WTC11 (cell line): Measurements from ENCODE around the gene GID8. TPM values are rescaled to one million over a fixed set of nuclear protein-coding genes. Genes with fewer than 3 reads are reported as not detected.
A peak's percentile ranks its signal among the peaks of the same experiment; 100 is the strongest.

Experiments used
- ATAC-seq: fragments of 200-7000 bp; cut with Tn5 transposase; 2 replicates; pipeline ENCODE4 v1.10.0; 2021; ENCODE audit warnings: mild to moderate bottlenecking, moderate library complexity
- CTCF ChIA-PET: fragments of 300-600 bp; sonication (Branson Sonifier 250); formaldehyde crosslinking; loops from one replicate; lab custom pipeline; 2021; ENCODE audit warnings: antibody characterized with exemption; lab: Charles Lee
- POLR2A ChIA-PET: fragments of 350-600 bp; sonication (Branson Sonifier 250); formaldehyde crosslinking; loops from one replicate; lab custom pipeline; 2021; ENCODE audit warnings: antibody characterized with exemption; lab: Charles Lee
- DNase-seq: peaks from one replicate; pipeline ENCODE4 v3.0.0; 2021; ENCODE audit warnings: low spot score
- H3K27ac Mint-ChIP-seq: 2 replicates; pipeline ENCODE4 v1.8.0; 2021; ENCODE audit warnings: mixed read lengths
- H3K27me3 Mint-ChIP-seq: 2 replicates; pipeline ENCODE4 v1.8.0; 2021; ENCODE audit warnings: low read depth, mild to moderate bottlenecking, moderate library complexity, mixed read lengths
- H3K36me3 Mint-ChIP-seq: 2 replicates; pipeline ENCODE4 v1.8.0; 2021; ENCODE audit warnings: mixed read lengths
- H3K4me1 Mint-ChIP-seq: 2 replicates; pipeline ENCODE4 v1.8.0; 2022; ENCODE audit warnings: mixed read lengths
- H3K4me3 Mint-ChIP-seq: 2 replicates; pipeline ENCODE4 v1.8.0; 2021; ENCODE audit warnings: mild to moderate bottlenecking, moderate library complexity, mixed read lengths
- H3K9me3 Mint-ChIP-seq: 2 replicates; pipeline ENCODE4 v1.8.0; 2021; ENCODE audit warnings: mixed read lengths
- CREM ChIP-seq: sonication (generic); formaldehyde crosslinking; IDR thresholded peaks from 2 replicates; pipeline ENCODE4 v1.8.1; 2022; ENCODE audit warnings: mild to moderate bottlenecking, missing genetic modification reagents, moderate library complexity
- E2F1 ChIP-seq: sonication (generic); formaldehyde crosslinking; IDR thresholded peaks from 2 replicates; pipeline ENCODE4 v1.8.0; 2022; ENCODE audit warnings: mild to moderate bottlenecking, missing genetic modification reagents
- E2F4 ChIP-seq: sonication (generic); formaldehyde crosslinking; IDR thresholded peaks from 2 replicates; pipeline ENCODE4 v1.8.1; 2022; ENCODE audit warnings: low read depth, mild to moderate bottlenecking, moderate library complexity, missing genetic modification reagents, borderline replicate concordance
- EMX1 ChIP-seq: fragments of 250-450 bp; sonication (Bioruptor Pico); IDR thresholded peaks from 2 replicates; pipeline ENCODE4 v1.8.0; 2021; ENCODE audit warnings: mild to moderate bottlenecking
- ERG ChIP-seq: fragments of 250-450 bp; sonication (Bioruptor Pico); IDR thresholded peaks from 2 replicates; pipeline ENCODE4 v1.8.0; 2021; ENCODE audit warnings: mild to moderate bottlenecking
- FOXP1 ChIP-seq: sonication (generic); formaldehyde crosslinking; IDR thresholded peaks from 2 replicates; pipeline ENCODE4 v1.8.0; 2022; ENCODE audit warnings: missing genetic modification reagents, mild to moderate bottlenecking, moderate library complexity, borderline replicate concordance
- GABPB1 ChIP-seq: sonication (generic); formaldehyde crosslinking; IDR thresholded peaks from 2 replicates; pipeline ENCODE4 v1.8.1; 2023; ENCODE audit warnings: mild to moderate bottlenecking, missing genetic modification reagents
- GRHL2 ChIP-seq: fragments of 250-450 bp; sonication (Bioruptor Pico); IDR thresholded peaks from 2 replicates; pipeline ENCODE4 v1.8.0; 2022; ENCODE audit warnings: mild to moderate bottlenecking, moderate library complexity; ENCODE audit not compliant: insufficient replicate concordance, severe bottlenecking
- JAZF1 ChIP-seq: fragments of 250-450 bp; sonication (Bioruptor Pico); IDR thresholded peaks from 2 replicates; pipeline ENCODE4 v1.9.0; 2021; ENCODE audit warnings: moderate library complexity, mild to moderate bottlenecking, inconsistent platforms
- MYBL2 ChIP-seq: sonication (generic); formaldehyde crosslinking; IDR thresholded peaks from 2 replicates; pipeline ENCODE4 v1.8.1; 2023; ENCODE audit warnings: mild to moderate bottlenecking, moderate library complexity, missing genetic modification reagents
- NFATC4 ChIP-seq: fragments of 250-450 bp; sonication (Bioruptor Pico); IDR thresholded peaks from 2 replicates; pipeline ENCODE4 v1.9.0; 2021; ENCODE audit warnings: mild to moderate bottlenecking
- NR1H2 ChIP-seq: sonication (generic); formaldehyde crosslinking; IDR thresholded peaks from 2 replicates; pipeline ENCODE4 v1.9.0; 2021; ENCODE audit warnings: mild to moderate bottlenecking, moderate library complexity, missing genetic modification reagents
- TEAD1 ChIP-seq: sonication (generic); formaldehyde crosslinking; IDR thresholded peaks from 2 replicates; pipeline ENCODE4 v1.8.0; 2022; ENCODE audit warnings: mild to moderate bottlenecking, missing genetic modification reagents
- USF1 ChIP-seq: sonication (generic); formaldehyde crosslinking; IDR thresholded peaks from 2 replicates; pipeline ENCODE4 v1.8.0; 2022; ENCODE audit warnings: mild to moderate bottlenecking, missing genetic modification reagents
- USF2 ChIP-seq: sonication (generic); formaldehyde crosslinking; IDR thresholded peaks from 2 replicates; pipeline ENCODE4 v1.8.1; 2023; ENCODE audit warnings: mild to moderate bottlenecking, missing genetic modification reagents, moderate library complexity
- ZNF121 ChIP-seq: sonication (generic); formaldehyde crosslinking; IDR thresholded peaks from 2 replicates; pipeline ENCODE4 v1.8.0; 2023; ENCODE audit warnings: missing genetic modification reagents
- ZNF138 ChIP-seq: sonication (generic); formaldehyde crosslinking; conservative IDR thresholded peaks from 2 replicates; pipeline ENCODE4 v1.8.1; 2022; ENCODE audit warnings: mild to moderate bottlenecking, moderate library complexity, missing genetic modification reagents
- ZNF232 ChIP-seq: sonication (generic); formaldehyde crosslinking; IDR thresholded peaks from 2 replicates; pipeline ENCODE4 v1.8.0; 2022; ENCODE audit warnings: mild to moderate bottlenecking, missing genetic modification reagents
- ZNF281 ChIP-seq: sonication (generic); formaldehyde crosslinking; IDR thresholded peaks from 2 replicates; pipeline ENCODE4 v1.8.0; 2023; ENCODE audit warnings: mild to moderate bottlenecking, missing genetic modification reagents
- ZNF416 ChIP-seq: fragments of 250-450 bp; sonication (Bioruptor Pico); IDR thresholded peaks from 2 replicates; pipeline ENCODE4 v1.9.0; 2021; ENCODE audit warnings: mild to moderate bottlenecking, inconsistent platforms
- ZNF423 ChIP-seq: fragments of 250-450 bp; sonication (Bioruptor Pico); IDR thresholded peaks from 2 replicates; pipeline ENCODE4 v2.1.2; 2022; ENCODE audit warnings: mild to moderate bottlenecking, moderate library complexity
- ZNF671 ChIP-seq: fragments of 250-450 bp; sonication (Bioruptor Pico); IDR thresholded peaks from 2 replicates; pipeline ENCODE4 v1.8.0; 2021; ENCODE audit warnings: mild to moderate bottlenecking
- total RNA-seq: library from RNA; stranded (reverse); gene quantifications from 3 replicates; pipeline ENCODE4 v1.2.3, GENCODE V29; 2021

The GID8 gene
- total RNA-seq, 1 experiment from 2014 or later = 70.2 TPM

GRCh38 chr20:62901891-62902290 lies 36.1 kb upstream of the GID8 start (continued):
- TF ChIP-seq ZNF281 (CRISPR knock-in tag) (no peak), ZNF423 (CRISPR knock-in tag) (no peak), ERG (CRISPR knock-in tag) (no peak), MYBL2 (CRISPR knock-in tag) (no peak), FOXP1 (CRISPR knock-in tag) (no peak)

- Mint-ChIP-seq H3K27me3 (no peaks in the 10 kb centered on the region), H3K36me3 (peaks cover 66% of the 10 kb centered on the region), H3K4me1 (peaks cover 44% of the 10 kb centered on the region), H3K4me3 (no peak overlapping the region), H3K9me3 (no peaks in the 10 kb centered on the region), H3K27ac (peak overlapping the region; percentile 96)
- TF ChIP-seq ZNF671 (CRISPR knock-in tag) (no peak), ZNF121 (CRISPR knock-in tag) (no peak), EMX1 (CRISPR knock-in tag) (no peak), ZNF416 (CRISPR knock-in tag) (no peak), GABPB1 (no peak), USF1 (CRISPR knock-in tag) (no peak), ZNF232 (CRISPR knock-in tag) (no peak), JAZF1 (CRISPR knock-in tag) (no peak), TEAD1 (CRISPR knock-in tag) (no peak), NFATC4 (CRISPR knock-in tag) (no peak)
- ChIA-PET CTCF (interaction anchor here (0.9 to 1.3 kb wide), 4 partner anchors 10 to 81 kb away, joined by 3 to 4 read pairs (median 4); no protein-coding TSS in a partner anchor), POLR2A (no interaction called here)
- ATAC-seq (no peak), DNase-seq (no peak)
These were observed 34.9 kb upstream of the GID8 start for GRCh38 chr20:62902926-62903615.

GRCh38 chr20:62905536-62906117 lies 32.3 kb upstream of the GID8 start:
- Mint-ChIP-seq H3K27ac (no peak overlapping the region), H3K4me1 (peaks cover 20% of the 10 kb centered on the region), H3K9me3 (no peaks in the 10 kb centered on the region), H3K27me3 (no peaks in the 10 kb centered on the region), H3K4me3 (no peak overlapping the region), H3K36me3 (peaks cover 91% of the 10 kb centered on the region)
- no peak for ATAC-seq
- POLR2A ChIA-PET = no interaction called here
- CTCF ChIA-PET = interaction anchor here (0.7 kb wide), 1 partner anchor 1279 kb away, joined by 3 read pairs; no protein-coding TSS in a partner anchor
- DNase-seq = no peak
- TF ChIP-seq ZNF423 (CRISPR knock-in tag) = no peak
- no peak for TF ChIP-seq CREM
- TF ChIP-seq USF1 (CRISPR knock-in tag) = no peak
- no peak for TF ChIP-seq NR1H2 (CRISPR knock-in tag)
- TF ChIP-seq E2F1 (CRISPR knock-in tag) = no peak
- no peak for TF ChIP-seq GRHL2
- TF ChIP-seq JAZF1 (CRISPR knock-in tag) = no peak
- TF ChIP-seq ZNF138 = no peak
- no peak for TF ChIP-seq USF2
- no peak for TF ChIP-seq E2F4 (CRISPR knock-in tag)
